ENCODE measurements around the gene NEURL1B.
A peak's percentile ranks its signal among the peaks of the same experiment; 100 is the strongest.
"Not testable (repeated sequence)": the region's sequence is repeated elsewhere in the genome, so short reads cannot be mapped to it uniquely, and the experiment has no call there.

NEURL1B gene

DNA sequence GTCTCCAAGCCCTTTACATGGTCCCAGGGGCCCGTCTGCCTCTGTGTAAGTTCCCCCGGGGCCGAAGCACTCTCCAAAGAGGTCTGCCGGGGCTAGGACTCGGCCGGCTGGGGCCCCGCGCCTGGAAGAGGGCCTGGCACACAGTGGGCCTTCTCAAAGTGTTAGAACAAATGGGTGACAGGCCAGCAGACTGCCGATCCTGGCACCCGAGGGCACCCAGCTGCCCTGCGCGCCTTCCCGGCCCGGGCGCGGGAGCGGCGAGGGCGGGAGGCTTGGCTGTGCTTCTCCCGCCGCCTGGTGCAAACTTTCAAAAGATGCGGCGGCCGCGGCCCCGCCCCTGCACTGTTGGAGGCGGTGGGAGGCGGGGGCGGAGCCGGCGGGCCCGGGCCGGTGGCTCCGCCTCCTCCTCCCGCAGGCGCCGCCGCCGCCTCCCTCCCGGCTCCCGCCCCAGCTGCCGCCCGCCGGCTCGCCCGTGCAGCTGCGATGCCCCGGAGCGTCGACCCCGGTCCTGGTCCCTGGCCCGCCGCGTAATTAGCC, at the start of gene NEURL1B:
TSS of gene NEURL1B (plus strand) at position 442 of the 537 bp plus-strand sequence. CDS start 144 bp downstream, outside the sequence.
- DNase-seq (ENCODE audit: low spot score) = peak; percentile 98

GRCh38 chr5:172591636-172592035, 49.4 kb upstream of the NEURL1B start:
- DNase-seq (ENCODE audit: low spot score) = no peak

GRCh38 chr5:172592881-172593280, 48.2 kb upstream of the NEURL1B start:
- DNase-seq (ENCODE audit: low spot score) = no peak

DNA sequence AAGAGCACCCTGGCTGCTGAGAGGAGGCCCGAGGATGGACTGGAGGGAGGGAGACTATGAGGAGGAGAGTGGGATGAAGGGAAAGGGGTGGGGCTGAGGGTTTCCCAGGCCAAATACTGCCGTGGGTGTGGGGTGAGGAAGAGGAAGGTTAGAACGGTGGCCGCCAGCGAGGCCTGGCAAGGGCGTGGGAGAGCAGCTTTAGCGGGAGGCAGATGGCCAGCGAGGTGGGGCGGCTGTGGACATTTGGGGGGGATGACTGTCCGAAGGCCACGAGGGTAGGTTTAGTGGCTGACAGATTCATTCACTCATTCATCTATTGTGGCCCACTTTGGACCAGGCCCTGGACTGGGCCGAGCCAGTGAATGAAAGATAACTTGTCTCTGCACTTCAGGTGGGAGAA, 47.8 kb upstream of the NEURL1B start:
- DNase-seq (ENCODE audit: low spot score) = no peak

DNA sequence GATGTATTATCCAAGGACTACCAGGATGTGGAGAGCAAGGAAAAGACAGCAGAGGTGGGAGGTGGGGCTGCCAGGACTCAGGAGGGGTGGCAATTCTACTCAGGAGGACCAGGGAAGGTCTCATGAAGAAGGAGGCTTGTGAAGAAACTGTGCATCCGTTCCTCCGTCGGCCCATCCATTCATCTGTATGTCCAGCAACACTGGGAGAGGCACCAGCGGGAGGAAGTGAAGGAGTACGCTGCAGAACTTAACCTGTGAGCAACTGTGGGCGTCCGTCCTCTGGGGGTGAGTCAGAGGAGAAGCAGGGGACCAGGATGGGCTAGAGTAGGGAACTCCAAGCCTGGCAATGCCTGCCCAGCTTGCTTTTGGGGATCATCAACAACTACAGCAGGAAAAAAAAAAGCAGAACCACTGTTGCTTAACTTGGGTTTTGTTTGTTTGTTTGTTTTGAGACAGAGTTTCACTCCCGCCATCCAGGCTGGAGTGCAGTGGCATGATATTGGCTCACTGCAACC, 47.3 kb upstream of the NEURL1B start:
- DNase-seq (ENCODE audit: low spot score) = no peak

DNA sequence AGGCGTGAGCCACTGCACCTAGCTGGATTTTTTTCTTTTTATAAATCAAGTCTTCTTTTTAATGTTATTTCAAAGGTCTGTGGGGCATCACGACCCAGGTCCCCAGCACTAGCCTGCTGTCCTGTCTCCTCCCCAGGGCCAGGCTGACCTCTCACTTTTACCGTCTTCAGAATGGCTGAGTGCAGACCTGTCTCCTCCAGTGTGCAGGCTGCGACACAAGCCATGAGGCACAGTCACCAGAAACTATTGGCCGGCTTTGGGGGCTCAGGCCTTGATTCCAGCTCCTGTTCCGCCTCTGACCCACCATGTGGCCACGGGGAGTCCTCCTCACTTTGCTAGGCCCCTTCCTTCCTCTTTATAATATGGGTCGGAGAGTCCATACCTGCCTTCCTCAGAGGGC, 46.6 kb upstream of the NEURL1B start:
- DNase-seq (ENCODE audit: low spot score) = no peak

- no peak for DNase-seq (ENCODE audit: low spot score)
These were observed 46.1 kb upstream of the NEURL1B start for GRCh38 chr5:172594867-172595466.

- DNase-seq (ENCODE audit: low spot score) = no peak
These were observed 45.2 kb upstream of the NEURL1B start for GRCh38 chr5:172595596-172596455.

DNA sequence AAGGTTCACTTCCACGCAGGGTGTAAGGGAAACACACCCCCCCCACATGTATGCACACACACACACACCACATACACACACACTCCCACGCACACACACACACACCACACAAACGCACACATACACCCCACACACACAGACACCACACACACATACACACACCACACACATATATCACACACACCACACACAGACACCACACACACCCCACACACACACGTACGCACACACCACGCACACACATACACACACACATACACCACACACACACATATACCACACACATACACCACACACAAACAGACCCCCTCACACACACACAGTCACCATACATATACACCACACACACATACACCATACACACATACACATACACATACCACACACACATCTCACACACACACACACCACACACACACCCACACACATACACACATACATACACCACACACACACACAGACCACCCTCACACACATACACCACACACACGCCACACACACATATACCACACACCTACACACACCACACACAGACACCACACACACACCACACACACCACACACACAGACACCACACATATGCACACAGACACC, 44.3 kb upstream of the NEURL1B start:
- DNase-seq (ENCODE audit: low spot score) = no peak

- no peak for DNase-seq (ENCODE audit: low spot score)
These were observed 43.3 kb upstream of the NEURL1B start for GRCh38 chr5:172597755-172598155.

- no peak for DNase-seq (ENCODE audit: low spot score)
These were observed 42.5 kb upstream of the NEURL1B start for GRCh38 chr5:172598251-172599203.

- DNase-seq (ENCODE audit: low spot score) = no peak
These were observed 41.9 kb upstream of the NEURL1B start for GRCh38 chr5:172599204-172599567.

GRCh38 chr5:172600571-172600970, 40.5 kb upstream of the NEURL1B start:
- DNase-seq (ENCODE audit: low spot score) = no peak

- not testable (repeated sequence) for DNase-seq (ENCODE audit: low spot score)
These were observed 39.5 kb upstream of the NEURL1B start for GRCh38 chr5:172601576-172601975.

- DNase-seq (ENCODE audit: low spot score) = no peak
These were observed 38.3 kb upstream of the NEURL1B start for GRCh38 chr5:172602783-172603231.

DNA sequence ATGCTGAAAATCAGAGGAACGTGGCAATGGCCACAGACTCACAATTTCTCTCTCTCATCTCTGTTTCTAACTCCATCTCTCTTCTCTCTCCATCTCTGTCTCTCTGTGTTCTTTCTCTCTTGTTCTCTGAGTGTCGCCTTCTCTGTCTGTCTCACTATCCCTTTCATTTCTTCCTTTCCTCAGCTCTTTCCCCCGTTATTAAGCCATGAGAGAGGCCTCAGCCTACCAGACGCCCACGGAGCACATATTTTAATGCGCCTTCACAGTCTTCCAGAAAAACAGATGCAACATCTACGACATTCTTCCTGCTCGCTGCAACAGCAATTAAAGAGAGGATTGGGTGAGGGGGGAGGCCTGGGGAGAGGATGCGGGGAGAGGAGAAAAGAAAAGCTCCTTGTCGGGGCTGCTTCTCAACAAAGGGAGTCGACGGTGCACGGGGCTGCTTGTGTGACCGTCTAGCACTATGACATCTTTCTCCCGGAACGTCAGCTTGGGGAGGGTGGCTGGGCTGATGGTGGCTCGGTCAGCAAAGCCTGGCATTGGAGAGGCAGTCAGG, 37.7 kb upstream of the NEURL1B start:
- DNase-seq (ENCODE audit: low spot score) = no peak

- DNase-seq (ENCODE audit: low spot score) = no peak
These were observed 35.6 kb upstream of the NEURL1B start for GRCh38 chr5:172605466-172605865.

DNA sequence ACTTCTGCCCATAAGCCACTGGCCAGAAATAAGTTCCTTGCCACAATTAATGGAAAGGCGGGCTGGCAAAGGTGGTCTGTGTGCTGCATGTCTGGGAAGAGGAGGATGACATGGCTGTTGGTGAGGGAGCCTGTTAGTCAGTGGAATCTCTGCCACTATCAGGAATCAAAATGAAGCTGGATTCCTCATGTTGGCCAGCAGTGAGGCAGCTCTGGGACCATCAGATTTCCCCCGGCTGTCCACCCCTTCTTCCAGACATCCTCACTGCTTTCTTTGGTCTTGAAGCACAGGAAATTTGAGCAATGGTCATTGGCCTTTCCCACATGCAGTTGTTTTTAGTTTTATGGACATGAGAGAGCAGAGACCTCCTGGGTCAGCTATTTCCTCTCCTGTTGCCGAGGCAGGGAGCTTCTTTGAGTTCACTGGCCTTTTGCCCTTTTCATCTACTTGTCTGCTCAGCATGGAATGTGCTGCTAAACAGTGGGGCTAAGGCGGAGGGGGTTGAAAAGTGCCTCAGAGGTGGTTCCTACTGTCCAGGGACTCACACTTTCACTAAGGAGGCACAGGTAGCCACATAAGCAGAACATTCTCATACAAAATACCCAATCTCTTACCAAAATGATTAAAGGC, 34.8 kb upstream of the NEURL1B start:
- no peak for DNase-seq (ENCODE audit: low spot score)

- no peak for DNase-seq (ENCODE audit: low spot score)
These were observed 33.8 kb upstream of the NEURL1B start for GRCh38 chr5:172607213-172607793.

- no peak for DNase-seq (ENCODE audit: low spot score)
These were observed 32.3 kb upstream of the NEURL1B start for GRCh38 chr5:172608773-172609172.
